Activated CD4-positive, CD25-positive, alpha-beta regulatory T cell treated with anti-CD3 and anti-CD28 coated beads, Interleukin-2, amount 50 U/mL, for 72 hours (primary cell): ENCODE measurements around the gene SPDYE3.
A peak's percentile ranks its signal among the peaks of the same experiment; 100 is the strongest.
"Not testable (repeated sequence)": the region's sequence is repeated elsewhere in the genome, so short reads cannot be mapped to it uniquely, and the experiment has no call there.

Experiments
- DNase-seq: peaks from one replicate; pipeline ENCODE4 v3.0.0; 2021

The SPDYE3 gene

GRCh38 chr7:100307402-100307801 is at the start of gene SPDYE3:
Gene SPDYE3, plus strand, starts transcription at chr7:100307702. Its CDS starts 184 bp downstream, at chr7:100307886.
- not testable (repeated sequence) for DNase-seq

- DNase-seq = not testable (repeated sequence)
Measured at GRCh38 chr7:100259984-100260383, 47.5 kb upstream of the SPDYE3 start.

GRCh38 chr7:100262896-100263295 is 44.6 kb upstream of the SPDYE3 start:
- not testable (repeated sequence) for DNase-seq

- DNase-seq = not testable (repeated sequence)
Measured at GRCh38 chr7:100264223-100264622, 43.3 kb upstream of the SPDYE3 start.

GRCh38 chr7:100264669-100265165 is 42.8 kb upstream of the SPDYE3 start:
- DNase-seq = not testable (repeated sequence)

GRCh38 chr7:100265851-100266250 is 41.7 kb upstream of the SPDYE3 start:
- DNase-seq = not testable (repeated sequence)

GRCh38 chr7:100266576-100267354 is 40.7 kb upstream of the SPDYE3 start:
- DNase-seq = no peak

GRCh38 chr7:100267648-100268047 is 39.9 kb upstream of the SPDYE3 start:
- no peak for DNase-seq

- not testable (repeated sequence) for DNase-seq
Measured at GRCh38 chr7:100268882-100269281, 38.6 kb upstream of the SPDYE3 start.

GRCh38 chr7:100269306-100270045 is 38.0 kb upstream of the SPDYE3 start:
- not testable (repeated sequence) for DNase-seq

- not testable (repeated sequence) for DNase-seq
Measured at GRCh38 chr7:100270046-100270918, 37.2 kb upstream of the SPDYE3 start.

- DNase-seq = not testable (repeated sequence)
Measured at GRCh38 chr7:100270941-100271593, 36.4 kb upstream of the SPDYE3 start.

GRCh38 chr7:100271716-100272537 is 35.6 kb upstream of the SPDYE3 start:
- DNase-seq = peak; percentile 98

- DNase-seq = not testable (repeated sequence)
Measured at GRCh38 chr7:100272538-100272902, 35.0 kb upstream of the SPDYE3 start.

- no peak for DNase-seq
Measured at GRCh38 chr7:100275120-100275519, 32.4 kb upstream of the SPDYE3 start.

- DNase-seq = not testable (repeated sequence)
Measured at GRCh38 chr7:100276126-100276525, 31.4 kb upstream of the SPDYE3 start.

GRCh38 chr7:100282069-100282608 is 25.4 kb upstream of the SPDYE3 start:
- not testable (repeated sequence) for DNase-seq

- DNase-seq = not testable (repeated sequence)
Measured at GRCh38 chr7:100283147-100283546, 24.4 kb upstream of the SPDYE3 start.

- DNase-seq = not testable (repeated sequence)
Measured at GRCh38 chr7:100287191-100287969, 20.1 kb upstream of the SPDYE3 start.

- DNase-seq = not testable (repeated sequence)
Measured at GRCh38 chr7:100288258-100288657, 19.2 kb upstream of the SPDYE3 start.
